ENCODE results near the gene CPTP.
"Not testable (repeated sequence)": the region's sequence is repeated elsewhere in the genome, so short reads cannot be mapped to it uniquely, and the experiment has no call there.

CPTP gene

DNA sequence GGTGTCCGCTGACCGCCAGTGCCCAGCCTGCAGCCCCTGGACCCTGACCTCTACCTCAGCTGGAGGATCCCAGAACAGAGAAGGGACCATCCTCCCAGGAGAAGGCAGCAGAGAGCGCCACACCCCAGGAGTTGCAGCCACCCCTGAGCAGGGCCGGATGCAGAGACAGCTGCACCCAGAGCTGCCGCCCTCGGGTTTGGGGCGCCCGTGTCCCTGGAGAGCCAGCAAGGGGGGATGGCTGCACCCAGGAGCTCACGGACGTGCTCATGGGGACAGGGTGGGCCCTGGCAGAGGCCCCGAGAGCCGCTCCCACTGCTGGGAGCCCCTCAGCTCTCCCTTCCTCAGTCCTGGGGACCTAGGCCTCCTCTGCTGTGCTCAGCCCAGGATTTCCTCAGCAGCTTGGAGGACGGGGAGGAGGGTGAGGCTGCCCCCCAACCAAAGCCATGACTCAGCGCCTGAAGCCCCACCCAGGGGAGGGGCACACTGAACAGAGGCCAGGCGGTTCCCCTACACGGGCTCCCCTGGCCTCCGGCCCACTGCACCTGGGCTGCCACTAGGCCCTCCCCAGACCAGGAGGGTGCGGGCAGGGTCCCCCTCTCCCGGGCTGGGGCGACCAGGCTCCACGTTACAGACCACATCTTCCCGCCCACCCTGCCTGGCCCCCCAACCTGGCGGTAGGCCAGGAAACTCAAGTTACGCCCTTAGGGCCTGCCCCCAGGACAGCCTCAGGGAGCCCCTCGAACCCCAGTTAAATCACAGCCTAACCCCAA, 19.1 kb upstream of the CPTP start:
- in situ Hi-C loops (cut with MboI; ENCODE audit: low sequenced_read_pairs) = no loop called here

DNA sequence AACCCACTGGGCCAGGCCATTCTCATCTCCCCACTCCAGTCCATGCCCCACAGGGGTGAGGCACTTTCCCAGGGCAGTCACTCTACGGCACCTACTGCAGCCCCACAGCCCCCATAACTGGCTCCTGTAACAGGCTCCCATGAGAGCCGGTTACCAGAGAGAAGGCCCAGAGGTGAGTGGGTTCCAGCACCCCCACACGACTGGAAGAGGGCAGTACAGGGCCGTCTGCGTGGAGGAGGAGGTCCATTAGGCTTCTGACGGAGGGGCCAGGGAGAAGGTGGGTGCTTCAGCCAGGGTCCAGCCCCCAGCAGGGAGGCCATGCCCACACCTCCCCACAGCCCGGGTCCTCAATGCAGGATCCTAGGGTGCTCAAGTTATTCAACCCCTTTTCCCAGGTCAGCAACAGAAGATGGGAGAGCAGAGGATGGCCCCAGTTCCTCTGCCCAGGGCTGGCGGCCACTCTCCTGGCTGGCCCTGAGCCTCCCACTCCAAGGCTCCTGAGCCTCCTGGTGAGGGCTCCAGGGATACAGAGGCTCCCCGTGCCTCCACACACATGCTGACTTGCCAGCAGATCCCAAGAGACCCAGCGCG, 18.4 kb upstream of the CPTP start:
- in situ Hi-C loops (cut with MboI; ENCODE audit: low sequenced_read_pairs) = no loop called here

DNA sequence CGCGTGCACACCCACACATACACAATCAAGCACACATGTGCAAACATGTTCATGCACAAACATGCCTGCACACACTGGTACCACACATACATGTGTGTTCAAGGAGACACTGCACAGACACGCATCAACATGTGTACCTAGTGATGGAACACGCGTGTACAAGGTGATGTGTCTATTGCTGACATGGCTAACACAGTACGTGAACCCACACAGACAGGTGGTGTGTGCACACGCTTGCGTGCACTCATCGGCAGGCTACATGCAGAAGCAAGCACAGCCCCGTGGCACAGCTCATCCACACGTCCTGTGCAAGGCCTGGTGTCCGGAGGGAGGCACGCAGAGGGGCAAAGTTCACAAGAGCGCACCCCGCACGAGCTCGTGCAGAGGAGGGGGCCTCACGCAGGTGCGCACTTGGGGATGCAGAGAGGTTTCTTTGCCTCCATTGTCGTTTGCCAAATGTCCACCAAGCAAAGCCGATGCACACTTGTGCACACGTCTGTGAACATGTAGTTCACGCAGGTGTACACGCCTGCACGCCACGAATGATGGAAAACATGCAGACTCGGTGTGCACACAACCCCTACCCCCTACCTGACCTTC, 17.8 kb upstream of the CPTP start:
- in situ Hi-C loops (cut with MboI; ENCODE audit: low sequenced_read_pairs) = no loop called here

DNA sequence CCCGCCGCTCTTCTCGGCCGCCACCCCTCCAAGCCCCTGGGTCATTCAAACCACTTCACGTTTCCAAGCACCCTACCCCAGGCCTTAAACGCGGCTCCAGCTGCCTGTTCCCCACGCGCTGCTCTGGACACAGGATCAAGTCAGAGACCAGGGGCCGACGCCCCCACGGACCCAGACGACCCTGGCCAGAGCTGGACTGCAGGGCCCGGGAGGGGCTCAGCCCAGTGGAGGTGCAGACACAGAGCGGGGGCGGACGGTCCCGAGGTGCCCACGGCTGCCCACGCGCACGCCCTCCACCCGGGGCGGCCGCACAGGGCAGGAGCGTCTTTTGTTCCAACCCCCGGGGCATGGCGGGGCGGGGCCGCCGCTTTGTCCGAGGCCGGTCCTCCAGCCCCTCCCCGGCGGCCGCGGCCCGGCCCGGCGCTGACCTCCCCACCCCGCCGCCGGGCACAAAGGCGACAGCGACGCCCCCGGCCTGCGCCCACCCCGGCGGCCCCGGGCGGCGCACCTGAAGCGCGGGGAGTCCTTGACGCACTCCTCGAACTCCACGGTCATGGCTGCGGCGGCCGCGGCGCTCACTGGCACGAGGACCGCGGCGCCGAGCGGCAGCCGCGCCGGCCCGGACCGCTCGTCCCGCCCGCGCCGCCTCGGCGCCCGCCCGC, 17.2 kb upstream of the CPTP start:
- in situ Hi-C loops (cut with MboI; ENCODE audit: low sequenced_read_pairs) = no loop called here

DNA sequence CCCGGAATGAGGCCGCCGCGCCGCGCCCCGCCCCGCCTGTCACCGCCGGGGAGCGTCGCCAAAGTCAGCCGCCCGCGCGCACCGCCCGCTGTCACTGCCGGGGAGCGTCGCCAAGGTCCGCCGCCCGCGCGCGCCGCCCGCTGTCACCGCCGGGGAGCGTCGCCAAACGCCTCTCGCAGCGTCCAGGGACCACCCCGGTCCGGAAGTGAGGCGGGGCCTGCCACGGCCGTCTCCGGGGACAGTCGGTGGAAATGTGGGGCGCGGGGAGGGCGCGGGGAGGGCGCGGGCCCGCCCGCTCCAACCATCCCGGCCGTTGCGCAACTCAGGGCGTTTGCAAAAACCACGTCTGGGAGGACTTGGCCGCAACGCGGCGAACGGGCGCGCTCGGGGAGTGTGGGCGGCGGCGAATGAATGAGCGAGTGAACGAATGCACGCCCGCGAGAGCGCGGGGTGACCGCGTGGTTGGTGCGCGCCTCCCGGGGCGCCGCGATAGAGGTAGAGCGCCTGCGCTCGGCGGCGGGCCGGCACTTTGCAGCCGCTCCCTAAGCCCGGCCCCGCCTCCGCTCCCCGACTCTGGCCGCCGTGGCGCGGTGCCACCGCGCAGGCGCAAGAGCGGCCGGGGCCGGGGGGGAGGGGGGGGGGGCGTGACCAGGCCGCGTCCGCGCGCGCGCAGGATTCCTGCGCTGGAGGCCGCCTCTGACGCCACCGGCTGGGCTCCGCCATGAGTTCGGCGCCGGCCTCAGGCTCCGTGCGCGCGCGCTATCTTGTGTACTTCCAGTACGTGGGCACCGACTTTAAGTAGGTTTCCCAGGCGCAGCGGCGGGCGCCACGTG, 16.5 kb upstream of the CPTP start, which contains the start of the genes ACAP3 and PUSL1:
ACAP3 (minus strand) TSS at position 8 of the 833 bp plus-strand sequence. CDS start 115 bp downstream, outside the sequence.
PUSL1 (plus strand) TSS at position 675 of the 833 bp plus-strand sequence; CDS start at position 722, 47 bp downstream.
- in situ Hi-C loops (cut with MboI; ENCODE audit: low sequenced_read_pairs) = no loop called here

DNA sequence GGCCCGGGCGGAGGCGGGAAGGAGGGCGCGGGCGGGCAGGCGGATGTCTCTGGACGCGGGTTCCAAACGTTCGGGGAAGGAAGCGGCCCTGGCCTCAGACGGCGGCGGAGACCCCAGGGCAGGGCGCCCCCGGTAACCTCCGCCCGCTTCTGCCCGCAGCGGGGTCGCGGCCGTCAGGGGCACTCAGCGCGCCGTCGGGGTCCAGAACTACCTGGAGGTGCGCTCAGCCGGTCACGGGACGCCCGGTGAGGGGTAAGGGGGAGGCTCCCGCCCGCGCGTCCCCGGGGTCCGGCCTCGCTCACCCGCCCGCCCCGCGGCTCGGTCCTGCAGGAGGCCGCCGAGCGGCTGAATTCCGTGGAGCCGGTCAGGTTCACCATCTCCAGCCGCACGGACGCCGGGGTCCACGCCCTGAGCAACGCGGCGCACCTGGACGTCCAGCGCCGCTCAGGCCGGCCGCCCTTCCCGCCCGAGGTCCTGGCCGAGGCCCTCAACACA, 15.8 kb upstream of the CPTP start:
- in situ Hi-C loops (cut with MboI; ENCODE audit: low sequenced_read_pairs) = no loop called here

DNA sequence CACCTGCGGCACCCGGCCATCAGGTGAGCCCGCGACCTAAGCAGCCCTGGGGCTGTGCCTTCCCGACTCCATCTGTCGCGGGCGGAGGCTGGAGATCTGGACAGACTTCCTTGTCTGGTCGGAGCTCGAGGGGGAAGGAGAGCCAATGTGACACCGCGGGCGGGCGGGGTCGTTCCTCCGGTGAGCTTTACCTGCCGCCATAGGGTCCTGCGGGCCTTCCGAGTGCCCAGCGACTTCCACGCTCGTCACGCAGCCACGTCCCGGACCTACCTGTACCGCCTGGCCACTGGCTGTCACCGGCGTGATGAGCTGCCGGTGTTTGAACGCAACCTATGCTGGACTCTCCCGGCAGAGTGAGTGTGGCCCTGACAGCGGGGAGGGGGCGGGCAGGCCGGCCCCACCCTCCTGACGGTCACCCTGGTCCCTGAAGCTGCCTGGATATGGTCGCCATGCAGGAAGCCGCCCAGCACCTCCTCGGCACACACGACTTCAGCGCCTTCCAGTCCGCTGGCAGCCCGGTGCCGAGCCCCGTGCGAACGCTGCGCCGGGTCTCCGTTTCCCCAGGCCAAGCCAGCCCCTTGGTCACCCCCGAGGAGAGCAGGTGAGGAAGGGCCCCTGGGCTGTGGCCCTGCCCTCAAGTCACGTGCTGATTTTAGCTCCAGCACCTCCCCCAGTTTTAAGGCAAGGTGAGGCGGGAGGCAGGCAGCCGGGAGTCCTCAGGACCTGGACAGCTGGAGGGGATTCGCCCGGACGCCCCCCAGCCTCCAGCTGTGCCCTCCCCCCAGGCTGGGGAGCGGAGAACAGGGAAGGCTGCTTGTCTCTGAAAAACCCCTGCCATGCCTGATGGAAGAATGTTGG, 15.1 kb upstream of the CPTP start:
- in situ Hi-C loops (cut with MboI; ENCODE audit: low sequenced_read_pairs) = no loop called here

DNA sequence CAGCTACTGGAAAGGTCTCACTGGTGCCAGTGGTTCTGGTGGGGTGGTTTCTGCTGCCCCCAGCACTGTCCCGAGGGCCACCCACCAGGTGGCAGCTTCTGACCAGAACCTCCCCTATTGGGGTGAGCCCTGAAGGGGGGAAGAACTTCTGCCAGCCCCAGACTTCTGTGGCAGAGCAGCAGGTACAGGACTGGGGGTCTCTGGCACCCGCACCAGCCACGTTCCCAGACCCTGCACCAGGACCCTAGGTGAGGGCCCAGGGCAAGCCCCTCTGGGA, 14.6 kb upstream of the CPTP start:
- in situ Hi-C loops (cut with MboI; ENCODE audit: low sequenced_read_pairs) = no loop called here

DNA sequence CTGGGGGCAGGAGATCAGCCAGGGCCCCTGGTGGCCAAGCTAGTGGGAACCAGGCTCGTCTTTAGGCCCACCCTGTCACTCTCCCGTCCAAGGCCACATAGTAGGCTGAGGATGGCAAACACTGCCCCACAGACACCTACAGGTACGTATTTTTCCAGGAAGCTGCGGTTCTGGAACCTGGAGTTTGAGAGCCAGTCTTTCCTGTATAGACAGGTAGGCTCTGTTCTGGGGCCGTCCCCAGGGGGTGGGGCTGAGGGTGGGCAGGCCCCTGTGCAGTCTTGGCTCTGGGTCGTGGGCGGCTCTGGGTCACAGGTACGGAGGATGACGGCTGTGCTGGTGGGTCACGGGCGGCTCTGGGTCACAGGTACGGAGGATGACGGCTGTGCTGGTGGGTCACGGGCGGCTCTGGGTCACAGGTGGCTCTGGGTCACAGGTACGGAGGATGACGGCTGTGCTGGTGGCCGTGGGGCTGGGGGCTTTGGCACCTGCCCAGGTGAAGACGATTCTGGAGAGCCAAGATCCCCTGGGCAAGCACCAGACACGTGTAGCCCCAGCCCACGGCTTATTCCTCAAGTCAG, 14.0 kb upstream of the CPTP start:
- in situ Hi-C loops (cut with MboI; ENCODE audit: low sequenced_read_pairs) = no loop called here

DNA sequence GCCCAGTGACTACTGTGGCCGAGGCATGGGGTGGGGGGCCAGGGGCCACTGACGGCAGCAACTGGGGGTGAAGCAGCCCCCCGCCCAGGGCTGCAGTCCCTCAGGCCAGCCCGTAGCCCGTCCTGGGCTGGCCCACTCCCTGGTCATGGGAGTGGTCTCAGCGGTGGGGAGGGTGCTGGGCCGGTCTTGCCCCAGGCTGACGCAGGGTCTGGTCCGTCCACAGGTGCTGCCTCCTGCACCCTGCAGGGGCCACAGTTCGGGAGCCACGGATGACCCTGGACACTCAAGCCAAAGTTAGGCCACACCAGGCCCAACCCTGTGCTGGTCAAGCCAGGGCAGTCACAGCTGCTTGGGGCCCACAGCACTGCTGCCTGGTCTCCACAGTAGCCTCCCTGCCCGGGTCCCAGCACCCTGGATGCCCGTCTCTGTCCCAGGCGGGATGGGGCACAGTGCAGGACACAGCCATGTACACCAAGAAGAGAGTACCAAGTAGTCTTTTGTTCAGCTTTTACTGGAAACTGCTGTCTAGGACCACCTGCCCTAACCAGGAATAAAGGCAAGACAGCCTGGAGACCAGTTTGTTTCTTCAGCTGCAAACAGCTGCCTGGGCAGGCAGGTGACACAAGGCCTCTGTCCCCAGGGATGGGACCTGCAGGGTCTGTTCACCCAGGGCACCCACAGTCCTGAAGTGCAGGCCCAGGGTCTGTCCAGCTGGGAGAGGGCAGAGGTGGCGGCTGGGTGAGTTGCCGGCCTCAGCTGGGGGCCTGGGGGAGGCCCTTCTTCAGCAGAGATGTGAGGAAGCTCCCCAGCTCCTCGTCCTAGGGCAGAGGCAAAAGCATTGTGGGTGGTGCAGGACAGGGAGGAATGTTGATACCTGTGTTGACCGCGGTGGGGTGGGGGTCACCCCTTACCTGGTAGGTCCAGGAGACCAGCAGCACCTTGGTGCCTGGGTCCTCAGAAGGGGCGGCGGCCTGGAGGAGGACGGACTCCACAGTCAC, 13.2 kb upstream of the CPTP start:
- in situ Hi-C loops (cut with MboI; ENCODE audit: low sequenced_read_pairs) = no loop called here

DNA sequence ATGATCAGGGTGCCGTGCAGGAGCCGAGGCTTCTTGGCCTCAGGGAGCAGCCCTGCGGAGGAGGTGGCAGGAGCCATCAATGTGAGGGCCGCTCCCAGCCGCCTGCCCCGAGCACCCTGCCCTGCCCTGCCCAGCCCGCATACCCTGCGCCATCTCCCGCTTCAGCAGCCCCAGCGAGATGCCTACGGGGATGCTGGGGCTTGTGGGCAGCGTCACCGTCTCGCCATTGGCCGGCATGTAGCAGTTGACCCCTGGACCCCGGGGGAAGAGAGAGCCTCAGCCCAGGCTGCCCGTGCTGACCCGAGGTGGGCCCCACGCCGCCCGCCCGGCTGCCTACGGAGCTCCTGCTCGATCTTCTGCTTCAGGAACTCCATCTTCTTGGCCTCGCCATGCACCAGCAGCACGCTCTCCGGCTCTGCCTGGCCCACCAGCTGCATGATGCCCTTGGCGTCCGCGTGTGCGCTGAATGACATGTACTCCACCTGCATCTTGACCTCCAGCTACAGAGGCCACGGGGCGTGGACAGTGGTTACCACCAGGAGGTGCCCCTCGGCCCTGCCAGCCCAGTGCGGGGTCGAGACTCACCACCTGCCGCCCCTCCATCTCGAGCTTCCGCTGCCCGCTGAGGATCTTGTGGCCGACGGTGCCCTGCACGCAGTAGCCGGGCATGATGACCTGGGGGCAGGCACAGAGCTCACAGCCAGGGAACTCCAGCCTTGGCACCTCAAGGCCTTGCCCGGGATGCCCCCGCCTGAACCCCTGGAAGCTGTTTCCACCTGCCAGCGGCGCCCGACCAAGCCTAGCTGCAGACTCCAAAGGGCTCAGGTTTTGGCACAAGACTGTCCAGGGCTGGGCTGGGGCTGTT, 11.9 kb upstream of the CPTP start:
- in situ Hi-C loops (cut with MboI; ENCODE audit: low sequenced_read_pairs) = no loop called here

DNA sequence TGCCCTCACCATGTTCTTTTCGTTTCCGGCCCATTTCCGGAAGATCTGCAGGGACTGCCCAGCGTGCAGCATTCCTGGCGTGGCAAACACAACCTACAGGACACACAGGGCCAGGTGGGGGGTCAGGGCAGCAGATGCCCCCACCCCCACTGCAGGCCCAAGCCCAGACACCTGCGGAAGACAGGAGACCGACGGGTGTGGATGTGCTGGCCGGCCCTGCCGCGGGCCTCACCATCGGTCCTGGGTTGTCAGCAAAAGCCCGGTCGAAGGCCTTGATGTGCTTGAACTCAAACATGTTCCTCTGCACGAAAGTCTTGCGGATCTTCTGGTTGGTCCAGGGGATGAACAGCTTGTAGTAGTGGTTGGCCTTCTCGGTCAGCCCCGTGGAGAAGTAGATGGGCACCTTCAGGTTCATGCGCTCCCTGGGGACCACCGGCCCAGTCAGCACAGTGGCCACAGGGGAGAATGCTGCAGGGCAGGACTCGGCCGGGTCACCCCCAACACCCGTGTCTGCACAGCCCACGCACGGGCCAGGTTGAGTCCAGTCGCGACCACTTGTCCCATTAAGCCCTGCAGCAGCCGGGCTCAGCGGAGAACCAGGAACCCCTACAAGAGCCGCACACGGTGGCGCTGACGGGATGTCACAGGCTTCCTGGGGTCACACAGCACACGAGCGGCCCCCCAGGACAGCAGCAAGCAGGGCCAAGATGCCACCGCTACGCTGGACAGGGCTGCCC, 10.9 kb upstream of the CPTP start:
- in situ Hi-C loops (cut with MboI; ENCODE audit: low sequenced_read_pairs) = no loop called here

DNA sequence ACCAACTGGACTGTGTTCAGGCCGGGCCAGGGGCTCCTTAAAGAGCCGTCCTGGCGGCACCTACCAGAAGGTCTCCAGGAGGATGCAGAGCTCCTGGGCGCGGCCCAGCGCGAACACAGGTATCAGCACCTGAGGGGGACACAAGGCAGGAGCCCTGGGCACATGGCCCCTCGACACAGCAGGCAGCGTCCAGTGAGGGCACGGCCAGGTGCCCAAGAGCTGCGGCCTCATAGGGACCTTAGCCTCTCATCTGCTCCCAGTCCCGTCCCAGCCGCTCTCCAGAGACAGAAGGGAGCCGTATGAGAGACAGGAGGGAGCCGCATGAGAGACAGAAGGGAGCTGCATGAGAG, 10.4 kb upstream of the CPTP start:
- in situ Hi-C loops (cut with MboI; ENCODE audit: low sequenced_read_pairs) = no loop called here

DNA sequence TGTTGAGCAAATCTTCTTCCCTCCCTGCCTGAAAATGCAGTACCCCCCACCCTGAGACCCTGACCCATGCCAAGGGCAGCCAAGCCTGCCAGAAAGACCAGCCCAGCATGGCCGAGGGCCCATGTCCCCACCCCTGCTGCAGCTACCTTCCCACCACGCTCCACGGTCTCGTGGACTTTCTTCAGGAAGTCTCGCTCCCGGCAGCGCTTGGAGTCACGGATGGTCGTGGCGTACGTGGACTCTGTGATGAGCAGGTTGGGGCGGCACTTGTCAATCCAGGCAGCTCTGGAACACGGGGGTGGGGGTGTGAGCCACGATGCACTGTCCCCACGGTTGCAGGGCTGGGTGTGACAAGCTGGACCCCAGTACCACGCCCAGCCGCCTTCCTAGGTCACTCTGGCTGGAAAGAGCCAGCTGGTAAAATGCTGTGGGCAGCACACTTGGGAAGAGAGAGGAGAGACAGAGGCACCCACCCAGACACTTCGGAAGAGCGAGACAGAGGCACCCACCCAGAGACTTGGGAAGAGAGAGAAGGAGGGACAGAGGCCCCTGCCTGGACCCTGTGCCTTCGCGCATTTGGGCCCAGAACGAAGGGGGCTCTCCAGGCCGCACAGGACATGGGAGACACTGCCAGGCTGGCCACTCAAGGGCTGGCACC, 9.8 kb upstream of the CPTP start:
- in situ Hi-C loops (cut with MboI; ENCODE audit: low sequenced_read_pairs) = no loop called here

DNA sequence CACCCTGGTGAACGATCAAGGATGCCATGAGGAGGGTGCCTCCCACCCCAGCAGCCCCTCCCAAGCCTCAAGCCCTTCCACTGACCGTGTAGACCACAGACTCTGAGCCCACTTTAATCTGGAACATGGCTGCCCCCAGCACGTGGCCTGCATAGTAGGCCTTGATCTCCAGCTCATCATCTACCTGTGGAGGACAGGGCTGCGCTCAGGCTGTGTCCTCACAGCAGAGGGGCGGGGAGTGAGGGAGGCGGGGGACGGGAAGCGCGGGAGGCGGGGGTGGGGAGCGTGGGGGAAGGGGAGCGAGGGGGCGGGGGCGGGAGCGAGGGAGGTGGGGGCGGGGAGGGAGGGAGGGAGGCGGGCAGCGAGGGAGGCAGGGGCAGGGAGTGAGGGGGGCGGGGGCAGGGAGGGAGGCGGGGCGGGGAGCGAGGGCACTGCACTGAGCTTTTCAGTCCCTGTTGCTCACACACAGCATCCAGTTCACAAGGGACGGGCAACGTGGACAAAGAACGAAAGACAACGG, 9.1 kb upstream of the CPTP start:
- in situ Hi-C loops (cut with MboI; ENCODE audit: low sequenced_read_pairs) = no loop called here

DNA sequence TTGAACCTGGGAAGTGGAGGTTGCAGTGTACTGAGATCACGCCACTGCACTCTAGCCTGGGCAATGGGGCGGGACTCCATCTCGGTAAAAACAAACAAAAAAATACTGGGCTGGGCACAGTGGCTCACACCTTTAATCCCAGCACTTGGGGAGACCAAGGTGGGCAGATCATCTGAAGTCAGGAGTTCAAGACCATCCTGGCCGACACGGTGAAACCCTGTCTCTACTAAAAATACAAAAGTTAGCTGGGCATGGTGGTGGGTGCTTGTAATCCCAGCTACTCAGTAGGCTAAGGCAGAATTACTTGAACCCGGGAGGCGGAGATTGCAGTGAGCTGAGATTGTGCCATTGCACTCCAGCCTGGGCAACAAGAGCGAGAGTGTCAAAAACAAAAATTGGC, 8.4 kb upstream of the CPTP start:
- in situ Hi-C loops (cut with MboI; ENCODE audit: low sequenced_read_pairs) = not testable (repeated sequence)

All from hTERT RPE-1 (cell line).